ENCODE data around the gene VILL.
"Not testable (repeated sequence)": the region's sequence is repeated elsewhere in the genome, so short reads cannot be mapped to it uniquely, and the experiment has no call there.

VILL gene

GRCh38 chr3:37964146-37964545, 26.4 kb upstream of the VILL start:
- DNase-seq, result no peak

GRCh38 chr3:37964716-37965115, 25.9 kb upstream of the VILL start:
- DNase-seq, result no peak

GRCh38 chr3:37967260-37967881, 23.2 kb upstream of the VILL start:
- peak in 1 of 2 experiments; percentile 42 for DNase-seq

GRCh38 chr3:37968199-37968598, 22.4 kb upstream of the VILL start:
- DNase-seq, result no peak

GRCh38 chr3:37968813-37969595, 21.6 kb upstream of the VILL start:
- DNase-seq, result no peak

GRCh38 chr3:37969596-37970100, 20.9 kb upstream of the VILL start:
- DNase-seq, result no peak

GRCh38 chr3:37970802-37971201, 19.8 kb upstream of the VILL start:
- no peak for DNase-seq

- no peak for DNase-seq
Observed at GRCh38 chr3:37971467-37971866, 19.1 kb upstream of the VILL start.

GRCh38 chr3:37972056-37972455, 18.5 kb upstream of the VILL start:
- not testable (repeated sequence) for DNase-seq

GRCh38 chr3:37973246-37974054, 17.1 kb upstream of the VILL start:
- DNase-seq, result no peak

GRCh38 chr3:37974121-37975083, 16.2 kb upstream of the VILL start:
- peak in 1 of 2 experiments; percentile 37 for DNase-seq

GRCh38 chr3:37979541-37980461, 10.8 kb upstream of the VILL start:
- no peak for DNase-seq

GRCh38 chr3:37980462-37981347, 9.9 kb upstream of the VILL start:
- DNase-seq, result no peak

GRCh38 chr3:37981348-37981664, 9.3 kb upstream of the VILL start:
- no peak for DNase-seq

- no peak for DNase-seq
Observed at GRCh38 chr3:37982331-37982730, 8.3 kb upstream of the VILL start.

GRCh38 chr3:37984051-37984450, 6.5 kb upstream of the VILL start:
- no peak for DNase-seq

GRCh38 chr3:37984596-37984995, 6.0 kb upstream of the VILL start:
- no peak for DNase-seq

- no peak for DNase-seq
Observed at GRCh38 chr3:37985637-37986320, 4.8 kb upstream of the VILL start.

- no peak for DNase-seq
Observed at GRCh38 chr3:37986479-37987314, 3.9 kb upstream of the VILL start.
